ENCODE results near the gene OSBPL10. TPM values are rescaled to one million over a fixed set of nuclear protein-coding genes. Genes with fewer than 3 reads are reported as not detected.

OSBPL10 gene
- total and polyA plus RNA-seq, 2 of the 8 experiments (the other 6 are each of a cell fraction or from before 2014, with no cell fraction given) = 26.2 to 86.7 TPM

DNA sequence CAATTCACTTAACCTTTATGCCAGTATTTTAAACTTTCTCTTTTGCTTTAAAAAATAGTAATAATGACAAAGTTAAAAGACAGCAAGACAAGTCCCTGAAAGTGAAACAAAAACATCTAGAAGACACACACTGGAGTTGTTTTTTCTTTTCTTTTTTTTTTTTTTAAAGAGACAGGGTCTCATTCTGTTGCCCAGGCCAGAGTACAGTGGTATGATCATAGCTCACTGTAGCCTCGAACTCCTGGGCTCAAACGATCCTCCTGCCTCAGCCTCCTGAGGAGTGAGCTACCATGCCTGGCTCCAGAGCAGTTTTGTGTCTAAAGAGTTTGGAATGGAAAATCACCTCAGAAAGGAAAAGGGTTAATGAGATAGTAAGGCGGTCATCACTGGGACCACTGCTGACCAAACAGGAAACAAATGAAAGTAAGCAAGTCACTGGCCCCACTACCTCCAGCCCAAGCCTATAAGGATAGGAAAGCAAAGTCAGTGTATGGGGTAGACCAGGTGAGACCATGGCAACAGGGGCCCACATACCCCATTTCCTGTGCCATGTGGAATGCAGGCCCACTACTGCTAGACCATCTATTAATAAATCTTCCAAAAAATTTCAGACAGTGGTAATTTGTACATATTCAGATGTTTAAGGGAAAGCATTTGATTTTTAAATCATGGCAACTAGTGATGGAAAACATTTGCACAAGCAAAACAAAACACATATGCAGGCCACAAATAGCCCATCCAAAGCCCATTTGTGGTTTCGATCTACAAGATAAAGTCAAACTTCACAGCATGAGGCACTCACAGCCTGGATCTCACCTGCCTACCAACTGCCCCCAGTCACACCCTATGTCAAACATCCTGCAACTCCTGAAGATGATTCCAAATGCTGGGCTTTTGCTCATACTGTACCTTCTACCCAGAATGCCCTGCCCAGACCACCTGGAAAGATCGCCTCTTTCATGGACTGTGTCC is 62.6 kb downstream of the OSBPL10 start (continued):
- TF ChIP-seq KDM1A (IDR thresholded peaks at IDR 0.05; ENCODE audit: borderline replicate concordance, low read length) = no peak
- no peak for TF ChIP-seq GTF2F1 (IDR thresholded peaks at IDR 0.05; ENCODE audit: borderline replicate concordance, low read depth, low read length)
- no peak for TF ChIP-seq SIRT6 (IDR thresholded peaks at IDR 0.05; ENCODE audit: low read length)
- no peak for TF ChIP-seq CHD1 (IDR thresholded peaks at IDR 0.05; ENCODE audit: low read depth, low read length)
- TF ChIP-seq SIX5 (IDR thresholded peaks at IDR 0.05; ENCODE audit: low read depth, low read length) = no peak
- no peak for TF ChIP-seq HDAC6 (IDR thresholded peaks at IDR 0.05; ENCODE audit: low read depth, low read length)
- no peak for TF ChIP-seq KDM5A (IDR thresholded peaks at IDR 0.05; ENCODE audit: low read length)
- no peak for TF ChIP-seq TAF1 (IDR thresholded peaks at IDR 0.05; ENCODE audit: low read depth, low read length)
- TF ChIP-seq SAP30 (IDR thresholded peaks at IDR 0.05; ENCODE audit: insufficient read depth, insufficient replicate concordance, low read length) = no peak
